GM12891 (cell line): ENCODE measurements around the gene CALML5.

Experiments used
- POLR2A ChIP-seq: IDR thresholded peaks from 2 replicates; pipeline ENCODE4 v1.6.1; 2011; ENCODE audit warnings: low read depth, low read length, control low read depth
- POLR2AphosphoS5 ChIP-seq: IDR thresholded peaks from 2 replicates; pipeline ENCODE4 v1.6.1; 2011; ENCODE audit warnings: low read depth, low read length, control low read depth
- TAF1 ChIP-seq: IDR thresholded peaks from 2 replicates; pipeline ENCODE4 v1.6.1; 2011; ENCODE audit warnings: low read depth, low read length, control low read depth

DNA sequence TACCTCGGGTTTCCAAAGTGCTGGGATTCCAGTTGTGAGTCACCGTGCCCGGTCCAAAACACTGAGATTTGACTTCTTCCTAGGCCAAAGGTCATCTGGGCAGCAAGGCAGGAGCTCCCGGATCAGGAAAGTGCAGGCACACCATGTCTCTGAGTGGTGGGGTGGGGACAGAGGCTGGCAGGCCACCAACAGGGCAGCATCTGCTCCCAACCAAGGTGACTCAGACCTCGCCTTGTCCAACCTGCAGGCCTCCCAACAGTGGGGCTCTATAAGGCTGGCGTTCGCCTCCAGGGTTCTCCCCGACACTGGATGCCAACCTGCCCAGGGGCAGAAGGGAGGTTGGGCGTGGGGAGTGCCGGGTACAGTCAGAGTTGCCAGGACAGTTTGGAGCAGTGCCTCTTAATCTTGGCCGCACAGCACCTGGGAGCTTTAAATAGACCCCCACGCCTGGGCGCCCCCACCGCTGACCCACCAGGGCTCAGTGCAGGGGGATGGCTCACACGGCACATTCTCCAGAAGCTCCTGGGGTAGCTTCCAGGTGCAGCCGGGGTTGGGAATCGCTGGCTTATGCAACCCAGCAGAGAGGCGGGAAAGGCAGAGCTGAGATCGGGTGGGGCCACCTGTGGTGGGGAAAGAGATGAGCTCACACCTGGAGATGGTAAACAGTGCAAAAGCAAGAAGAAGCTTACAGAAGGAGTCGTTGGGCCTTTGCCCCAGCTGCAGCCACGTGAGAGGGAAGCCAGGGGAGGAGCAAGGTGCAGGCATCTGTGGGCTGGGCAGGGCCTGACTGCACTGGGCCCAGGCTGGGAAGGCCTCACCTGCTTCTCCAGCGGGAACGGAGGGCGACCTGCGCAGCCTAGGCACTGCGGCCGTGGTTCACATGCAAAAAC, 10.9 kb downstream of the CALML5 start:
- no peak for TF ChIP-seq POLR2AphosphoS5
- TF ChIP-seq POLR2A = no peak
- TF ChIP-seq TAF1 = no peak
